Measurements from ENCODE around the gene PRKCB.

DNA sequence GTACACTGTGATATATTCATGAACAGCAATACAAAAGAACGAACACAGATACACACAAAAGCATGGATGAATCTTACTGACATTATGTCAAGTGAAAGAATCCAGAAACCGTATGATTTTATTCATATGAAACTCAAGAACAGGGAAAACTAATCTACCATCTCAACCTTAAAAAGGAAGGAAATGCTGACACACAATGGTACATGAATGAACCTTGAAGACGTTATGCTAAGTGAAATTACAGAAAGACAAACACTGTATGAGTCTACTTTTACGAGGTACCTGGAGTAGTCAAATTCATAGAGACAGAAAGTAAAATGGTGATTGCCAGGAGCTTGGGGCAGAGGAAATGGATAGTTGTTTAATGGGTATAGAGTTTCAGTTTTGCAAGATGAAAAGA, 8.7 kb upstream of the PRKCB start:
- TF ChIP-seq, protein P1, sequence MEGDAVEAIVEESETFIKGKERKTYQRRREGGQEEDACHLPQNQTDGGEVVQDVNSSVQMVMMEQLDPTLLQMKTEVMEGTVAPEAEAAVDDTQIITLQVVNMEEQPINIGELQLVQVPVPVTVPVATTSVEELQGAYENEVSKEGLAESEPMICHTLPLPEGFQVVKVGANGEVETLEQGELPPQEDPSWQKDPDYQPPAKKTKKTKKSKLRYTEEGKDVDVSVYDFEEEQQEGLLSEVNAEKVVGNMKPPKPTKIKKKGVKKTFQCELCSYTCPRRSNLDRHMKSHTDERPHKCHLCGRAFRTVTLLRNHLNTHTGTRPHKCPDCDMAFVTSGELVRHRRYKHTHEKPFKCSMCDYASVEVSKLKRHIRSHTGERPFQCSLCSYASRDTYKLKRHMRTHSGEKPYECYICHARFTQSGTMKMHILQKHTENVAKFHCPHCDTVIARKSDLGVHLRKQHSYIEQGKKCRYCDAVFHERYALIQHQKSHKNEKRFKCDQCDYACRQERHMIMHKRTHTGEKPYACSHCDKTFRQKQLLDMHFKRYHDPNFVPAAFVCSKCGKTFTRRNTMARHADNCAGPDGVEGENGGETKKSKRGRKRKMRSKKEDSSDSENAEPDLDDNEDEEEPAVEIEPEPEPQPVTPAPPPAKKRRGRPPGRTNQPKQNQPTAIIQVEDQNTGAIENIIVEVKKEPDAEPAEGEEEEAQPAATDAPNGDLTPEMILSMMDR (conservative IDR thresholded peaks at IDR 0.05; ENCODE audit: low read length): no peak
- TF ChIP-seq EZH2phosphoT487 (IDR thresholded peaks at IDR 0.05; ENCODE audit: borderline replicate concordance): no peak
